Muscle of back (tissue), 11 donors: Measurements from ENCODE around the gene FASN. TPM values are rescaled to one million over a fixed set of nuclear protein-coding genes. Genes with fewer than 3 reads are reported as not detected.

ENCODE experiments used
- DNase-seq, 3 donors: peaks; one replicate each; pipeline versions ENCODE4 v3.0.0 to v3.0.0-alpha.2; 2013
- polyA plus RNA-seq, 10 donors: library from polyadenylated mRNA; unstranded; fragments of 120-200 nt; gene quantifications; one replicate each; pipeline ENCODE4 v1.2.1, GENCODE V29; 2013; ENCODE audit not compliant: insufficient read length in 10 of 10

Gene FASN
- polyA plus RNA-seq, 10 donors = 17.6 to 47.7 (median 28.6) TPM

- no peak for DNase-seq
These were observed 20.3 kb upstream of the FASN start for GRCh38 chr17:82118168-82118814.

DNA sequence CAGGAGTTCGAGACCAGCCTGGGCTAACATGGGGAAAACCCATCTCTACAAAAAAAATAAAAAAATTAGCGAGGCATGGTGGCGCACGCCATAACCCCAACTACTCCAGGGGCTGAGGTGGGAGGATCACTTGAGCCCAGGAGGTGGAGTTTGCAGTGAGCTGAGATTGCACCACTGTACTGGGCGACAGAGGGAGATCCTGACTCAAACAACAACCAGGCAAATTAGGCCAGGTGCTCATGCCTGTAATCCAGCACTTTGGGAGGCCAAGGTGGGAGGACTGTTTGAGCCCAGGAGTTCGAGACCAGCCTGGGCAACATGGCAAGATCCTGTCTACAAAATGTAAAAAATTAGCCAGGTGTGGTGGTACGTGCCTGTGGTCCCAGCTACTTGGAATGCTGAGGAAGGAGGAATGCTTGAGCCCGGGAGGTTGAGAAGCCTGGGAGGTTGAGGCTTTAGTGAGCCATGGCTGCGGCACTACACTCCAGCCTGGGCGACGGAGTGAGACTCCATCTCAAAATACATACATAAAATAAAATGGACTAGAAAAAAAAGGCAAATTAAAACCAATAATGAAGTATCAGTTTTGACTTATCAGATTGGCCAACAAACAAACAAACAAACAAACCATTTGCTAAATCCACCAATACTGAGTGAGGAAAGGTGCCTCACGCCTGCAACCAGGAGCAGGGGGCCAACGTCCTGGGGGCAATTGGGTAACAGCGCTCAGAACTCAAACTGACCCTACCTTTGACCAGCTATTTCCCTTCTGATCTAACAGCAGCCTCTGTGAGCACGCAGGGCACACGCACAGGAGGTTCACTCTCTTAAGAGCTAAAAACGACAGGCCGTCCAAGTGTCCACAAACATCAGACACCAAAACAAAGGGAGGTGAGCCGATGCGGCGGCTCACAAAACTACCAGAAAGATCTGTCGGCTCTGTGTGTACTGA is 19.4 kb upstream of the FASN start:
- no peak for DNase-seq

DNA sequence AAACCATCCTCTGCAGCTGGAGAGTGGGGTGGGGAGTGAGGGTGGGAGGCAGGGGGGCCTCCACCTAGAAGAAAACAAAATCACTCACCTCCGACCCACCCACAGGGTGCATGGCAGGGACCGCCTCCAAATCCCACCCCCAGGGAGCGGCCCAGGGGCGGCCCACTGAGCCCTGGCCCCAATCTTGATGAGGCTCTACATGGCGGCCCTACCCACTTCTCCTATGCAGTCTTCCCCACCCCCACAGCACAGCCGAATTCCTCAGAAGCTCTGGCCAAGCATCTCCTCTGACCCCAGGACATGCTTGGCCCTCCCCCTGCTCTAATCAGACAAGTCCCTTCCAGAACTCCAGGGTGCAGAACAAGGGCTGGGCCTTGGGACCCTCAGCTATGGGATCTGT is 18.2 kb upstream of the FASN start:
- DNase-seq = no peak

- DNase-seq = no peak
These were observed 16.8 kb upstream of the FASN start for GRCh38 chr17:82114872-82115271.

DNA sequence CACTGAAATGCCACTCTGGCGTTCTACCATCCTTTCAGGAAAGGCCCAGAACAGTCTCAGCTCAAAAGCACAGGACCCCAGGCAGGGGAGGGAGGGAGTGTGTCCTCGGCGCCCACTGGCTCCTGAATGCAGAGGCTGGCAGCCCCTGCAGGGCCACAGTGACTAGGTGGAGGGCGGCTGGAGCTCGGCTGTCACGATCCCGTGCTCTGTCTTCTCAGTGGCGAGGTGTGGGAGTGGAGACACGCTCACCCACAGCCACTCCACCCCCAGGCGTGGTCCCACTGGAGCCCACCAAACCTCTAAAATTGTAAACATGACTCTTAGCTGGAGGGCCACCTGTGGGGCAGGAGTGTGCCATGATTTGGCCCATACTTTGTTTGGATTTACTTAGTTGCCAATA is 16.4 kb upstream of the FASN start:
- DNase-seq = no peak

DNA sequence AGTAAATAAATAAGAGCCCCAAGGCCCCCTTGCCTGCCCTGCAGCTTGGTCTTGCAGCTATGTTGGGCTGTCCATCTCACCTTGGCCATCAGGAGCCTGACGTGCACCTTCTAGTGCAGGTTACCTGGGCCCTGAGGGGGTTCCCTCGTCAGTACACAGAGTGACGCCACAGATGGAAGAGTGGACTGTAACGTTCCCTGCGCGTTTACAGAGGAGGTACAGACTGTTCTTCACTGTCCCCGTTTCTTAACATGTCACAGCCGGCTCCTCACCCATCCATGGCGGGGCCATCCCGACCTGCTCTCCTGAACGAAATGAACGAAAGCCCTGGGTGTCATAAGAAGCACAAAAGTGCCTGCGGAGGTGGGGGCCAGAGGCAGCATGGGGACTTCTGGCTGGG is 15.9 kb upstream of the FASN start:
- no peak for DNase-seq

GRCh38 chr17:82113422-82113821 is 15.4 kb upstream of the FASN start:
- no peak for DNase-seq

GRCh38 chr17:82112914-82113311 is 14.9 kb upstream of the FASN start:
- DNase-seq = no peak

DNA sequence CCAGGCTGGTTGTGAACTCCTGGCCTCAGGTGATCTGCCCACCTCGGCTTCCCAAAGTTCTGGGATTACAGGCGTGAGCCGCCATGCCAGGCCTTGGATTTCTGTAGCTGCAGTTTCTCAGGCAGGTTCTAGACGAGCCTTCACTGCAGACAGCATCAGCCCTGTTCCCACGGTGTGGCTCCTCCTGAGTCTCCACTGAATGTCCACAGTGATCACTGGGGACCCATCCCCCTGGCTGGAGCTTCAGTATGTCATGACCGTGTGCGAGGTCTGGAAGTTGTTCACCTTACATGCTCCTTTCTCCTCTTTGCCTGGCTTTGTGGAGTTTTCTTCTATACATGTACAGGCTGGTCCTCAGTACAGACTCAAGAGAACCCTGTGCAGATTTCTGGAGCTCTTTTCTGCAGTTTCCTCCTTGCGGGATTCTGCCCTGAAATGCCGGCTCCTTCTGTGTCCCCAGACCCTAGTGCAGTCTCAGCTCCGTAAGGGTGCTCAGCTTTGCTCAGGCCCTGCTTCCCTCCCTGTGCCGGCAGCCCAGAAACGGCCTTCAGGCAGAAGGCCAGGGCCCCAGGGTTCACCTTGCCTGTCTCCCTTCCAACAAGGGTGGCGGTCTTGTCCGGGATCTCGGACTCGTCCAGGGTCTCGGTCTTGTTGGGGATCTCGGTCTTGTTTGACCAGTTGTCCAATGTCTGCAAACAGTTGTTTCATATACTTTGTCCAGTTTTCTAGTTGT is 14.3 kb upstream of the FASN start:
- DNase-seq = no peak

- DNase-seq = no peak
These were observed 12.3 kb upstream of the FASN start for GRCh38 chr17:82110298-82110697.

- DNase-seq = no peak
These were observed 11.0 kb upstream of the FASN start for GRCh38 chr17:82108961-82109475.

GRCh38 chr17:82108496-82108945 is 10.5 kb upstream of the FASN start:
- peak in 1 of 3 donors; percentile 25 for DNase-seq

DNA sequence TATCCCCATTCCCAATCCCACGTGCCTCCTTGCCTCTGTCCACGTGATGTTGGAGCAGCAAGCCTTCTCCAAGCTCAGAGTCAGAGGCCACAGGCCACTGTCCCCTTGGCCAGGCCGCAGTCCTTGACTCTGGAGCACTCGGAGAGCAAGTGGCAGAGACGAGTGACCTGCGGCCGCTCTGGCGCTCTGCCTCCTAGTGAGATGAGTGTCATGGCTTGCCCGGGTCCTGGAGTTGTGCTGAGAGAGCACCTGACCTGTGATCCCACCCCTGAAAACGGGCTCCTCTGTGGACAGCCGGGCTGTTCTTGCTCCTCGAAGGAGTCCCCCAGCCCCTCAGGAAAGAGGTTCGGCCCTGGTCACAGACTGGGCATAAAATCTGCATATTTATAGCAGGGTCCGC is 10.0 kb upstream of the FASN start:
- no peak for DNase-seq

DNA sequence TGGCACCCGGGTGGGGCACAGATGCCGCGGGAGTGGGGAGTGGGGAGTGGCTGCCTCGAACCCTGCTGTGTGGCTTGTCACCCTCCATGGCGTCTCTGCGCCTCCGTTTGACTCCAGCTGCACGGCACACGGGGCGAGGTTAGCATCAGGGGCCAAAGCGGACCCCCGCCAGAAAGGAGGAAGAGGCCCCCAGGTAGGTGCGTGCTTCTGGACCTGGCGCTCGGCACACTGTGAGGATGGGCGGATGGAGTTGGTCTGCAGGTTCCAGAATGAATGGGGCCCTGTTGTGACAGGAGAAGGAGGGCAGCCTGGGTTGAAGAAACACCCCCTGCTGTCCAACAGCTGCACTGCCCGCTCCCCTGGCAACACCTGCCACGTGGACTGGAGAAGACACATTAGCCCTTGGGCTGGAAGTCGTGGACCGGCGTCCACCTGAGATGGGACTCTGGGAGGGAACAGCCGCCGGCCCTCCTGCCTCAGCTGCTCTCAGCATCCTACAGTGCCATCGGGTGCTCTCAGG is 9.4 kb upstream of the FASN start:
- DNase-seq = no peak

GRCh38 chr17:82106688-82107305 is 8.8 kb upstream of the FASN start:
- DNase-seq = peak in 1 of 3 donors; percentile 32

DNA sequence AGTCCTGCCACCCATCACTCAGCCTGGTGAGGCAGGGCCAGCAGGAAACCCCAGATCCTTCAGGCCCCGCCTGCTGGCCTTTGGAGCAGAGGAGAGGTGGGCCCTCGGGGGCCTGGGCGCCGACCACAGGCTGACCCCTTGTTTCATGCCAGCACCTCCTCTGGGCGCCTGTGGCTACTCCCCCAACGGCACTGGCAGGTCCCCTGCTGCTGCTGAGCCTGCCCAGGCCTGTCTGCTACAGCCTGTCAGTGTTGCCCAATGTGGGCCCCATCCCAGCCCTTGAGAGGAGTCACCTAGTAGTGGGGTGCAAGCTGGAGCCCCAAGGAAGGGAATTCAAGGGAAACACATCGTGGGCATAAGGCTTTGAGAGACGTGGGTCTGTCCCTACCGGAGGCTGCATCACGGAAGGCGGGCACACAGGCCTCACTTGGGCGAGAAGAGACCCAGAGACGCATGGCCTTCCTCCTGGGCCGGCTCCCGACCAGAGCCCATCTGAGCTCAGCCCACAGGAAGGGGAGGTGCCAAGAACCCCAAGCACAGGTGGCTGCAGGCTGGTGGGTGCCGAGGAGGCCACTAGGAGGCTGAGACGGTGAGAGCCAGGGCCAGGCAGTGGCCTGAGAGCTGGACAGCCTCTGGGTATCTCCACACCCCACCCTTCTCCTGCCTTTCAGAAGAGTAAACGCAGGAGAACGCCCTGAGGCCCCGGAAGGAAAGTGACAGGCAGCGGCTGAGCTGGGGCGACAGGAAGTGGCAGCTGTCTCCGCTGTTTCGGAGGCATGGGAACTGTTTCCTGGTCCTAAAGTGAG is 8.0 kb upstream of the FASN start:
- peak in 2 of 3 donors; percentile 30 to 76 for DNase-seq

- DNase-seq = no peak
These were observed 7.4 kb upstream of the FASN start for GRCh38 chr17:82105417-82105881.

DNA sequence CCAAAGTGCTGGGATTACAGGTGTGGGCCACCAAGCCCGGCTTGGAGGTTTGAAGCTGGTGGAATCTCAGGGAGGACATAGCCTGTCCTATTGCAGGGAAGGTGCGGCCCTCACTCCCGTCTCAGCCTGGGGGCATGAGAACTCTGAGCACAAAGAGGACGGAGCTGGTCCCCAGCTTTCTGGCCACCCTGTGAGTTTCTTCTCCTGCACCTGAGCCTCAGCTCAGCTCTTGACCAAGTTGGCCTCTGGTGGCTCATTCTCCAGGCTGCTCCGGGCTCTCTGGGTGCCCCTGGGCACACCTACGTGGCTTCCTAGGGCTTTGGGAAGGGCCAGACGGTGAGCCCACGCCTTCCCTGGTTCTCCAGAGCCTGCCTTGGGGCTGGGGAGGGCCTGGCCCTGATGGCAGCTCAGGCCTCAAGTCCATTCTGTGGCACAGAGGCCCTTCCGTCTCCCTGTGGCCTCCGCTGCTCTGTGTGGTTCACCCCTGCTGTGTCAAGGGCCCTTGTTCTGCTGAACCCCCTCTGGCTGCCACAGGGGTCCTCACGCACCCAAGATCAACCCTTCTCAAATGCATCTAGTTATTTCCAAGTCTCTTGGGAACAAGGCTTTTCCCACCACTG is 6.9 kb upstream of the FASN start:
- no peak for DNase-seq

- peak in 2 of 3 donors; percentile 65 to 80 for DNase-seq
These were observed 5.8 kb upstream of the FASN start for GRCh38 chr17:82103553-82104451.
